A549 (cell line): ENCODE data around the gene FMNL3.

ENCODE experiments used
- CHD4 ChIP-seq: fragments of 200-600 bp; sonication (generic); IDR thresholded peaks from 2 replicates; pipeline ENCODE4 v1.6.1; 2016; ENCODE audit warnings: antibody characterized with exemption, mild to moderate bottlenecking, borderline replicate concordance
- HDAC2 ChIP-seq: fragments of 200-600 bp; sonication (generic); IDR thresholded peaks from 2 replicates; pipeline ENCODE4 v1.6.1; 2016
- MAFK ChIP-seq: fragments of 450-650 bp; IDR thresholded peaks from 2 replicates; pipeline ENCODE4 v1.6.1; 2014; ENCODE audit not compliant: partially characterized antibody
- PHF8 ChIP-seq: fragments of 200-600 bp; sonication (generic); IDR thresholded peaks from 2 replicates; pipeline ENCODE4 v1.6.1; 2016; ENCODE audit warnings: low read depth, mild to moderate bottlenecking, antibody characterized with exemption, moderate library complexity, borderline replicate concordance
- POLR2A ChIP-seq: IDR thresholded peaks from 2 replicates; pipeline ENCODE4 v1.6.1; 2012; ENCODE audit warnings: mild to moderate bottlenecking, low read length
- RAD21 ChIP-seq, 2 experiments: fragments of >200 bp in 1 of 2; sonication (Bioruptor Twin) in 1 of 2; formaldehyde crosslinking in 1 of 2; IDR thresholded peaks in 1 of 2; conservative IDR thresholded peaks in 1 of 2; 2 replicates in 1 of 2; 3 replicates in 1 of 2; pipeline ENCODE4 v1.6.1; 2012 to 2018; ENCODE audit warnings: inconsistent platforms in 1 of 2
- SMC3 ChIP-seq: fragments of >200 bp; sonication (Bioruptor Twin); formaldehyde crosslinking; IDR thresholded peaks from 3 replicates; pipeline ENCODE4 v1.6.1; 2018; ENCODE audit warnings: inconsistent platforms
- SREBF2 ChIP-seq: fragments of 450-650 bp; IDR thresholded peaks from 2 replicates; pipeline ENCODE4 v1.6.1; 2014; ENCODE audit warnings: mild to moderate bottlenecking, moderate library complexity
- TP53 ChIP-seq: fragments of 250-450 bp; sonication (Bioruptor Pico); IDR thresholded peaks from 2 replicates; pipeline ENCODE4 v1.5.0; 2021; ENCODE audit warnings: mild to moderate bottlenecking, moderate library complexity
- ZFP36 ChIP-seq: fragments of 450-650 bp; IDR thresholded peaks from 2 replicates; pipeline ENCODE4 v1.6.1; 2014; ENCODE audit warnings: borderline replicate concordance; ENCODE audit not compliant: partially characterized antibody
- TF ChIP-seq, protein P1 (sequence below): fragments of >200 bp; sonication (Bioruptor Twin); formaldehyde crosslinking; IDR thresholded peaks from 3 replicates; pipeline ENCODE4 v1.5.1; 2016
- TF ChIP-seq, protein P2 (sequence below): IDR thresholded peaks from 2 replicates; pipeline ENCODE4 v1.6.1; 2012
- TF ChIP-seq, protein P3 (sequence below): fragments of 450-650 bp; IDR thresholded peaks from 2 replicates; pipeline ENCODE4 v1.6.1; 2014; ENCODE audit warnings: antibody characterized with exemption
- TF ChIP-seq, protein P4 (sequence below): fragments of 200-600 bp; sonication (generic); IDR thresholded peaks from 2 replicates; pipeline ENCODE4 v1.6.1; 2016; ENCODE audit warnings: antibody characterized with exemption, mild to moderate bottlenecking, moderate library complexity

DNA sequence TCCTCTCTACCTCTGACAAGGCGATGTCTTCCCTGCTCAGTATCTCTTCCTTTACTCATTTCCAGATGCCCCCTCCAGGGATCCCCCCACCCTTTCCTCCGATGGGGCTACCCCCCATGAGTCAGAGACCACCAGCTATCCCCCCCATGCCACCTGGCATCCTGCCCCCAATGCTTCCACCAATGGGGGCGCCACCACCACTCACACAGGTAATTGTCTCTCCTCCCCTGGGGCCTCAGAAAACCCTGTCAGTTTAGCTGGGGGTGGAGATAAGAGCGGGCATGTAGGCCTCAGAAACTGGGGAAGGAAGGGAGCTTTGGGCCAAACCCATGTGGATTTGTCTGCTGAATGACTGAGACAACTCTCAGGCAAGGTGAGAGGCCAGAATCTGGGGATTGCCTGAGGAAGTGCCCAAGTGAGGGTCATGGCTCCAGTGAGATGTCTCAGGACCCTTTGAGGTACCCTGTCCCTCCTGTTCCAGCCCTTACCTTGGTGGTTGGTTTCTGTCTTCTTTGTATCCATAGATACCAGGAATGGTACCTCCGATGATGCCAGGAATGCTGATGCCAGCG is 75.8 kb downstream of the FMNL3 start:
- TF ChIP-seq, protein P1, sequence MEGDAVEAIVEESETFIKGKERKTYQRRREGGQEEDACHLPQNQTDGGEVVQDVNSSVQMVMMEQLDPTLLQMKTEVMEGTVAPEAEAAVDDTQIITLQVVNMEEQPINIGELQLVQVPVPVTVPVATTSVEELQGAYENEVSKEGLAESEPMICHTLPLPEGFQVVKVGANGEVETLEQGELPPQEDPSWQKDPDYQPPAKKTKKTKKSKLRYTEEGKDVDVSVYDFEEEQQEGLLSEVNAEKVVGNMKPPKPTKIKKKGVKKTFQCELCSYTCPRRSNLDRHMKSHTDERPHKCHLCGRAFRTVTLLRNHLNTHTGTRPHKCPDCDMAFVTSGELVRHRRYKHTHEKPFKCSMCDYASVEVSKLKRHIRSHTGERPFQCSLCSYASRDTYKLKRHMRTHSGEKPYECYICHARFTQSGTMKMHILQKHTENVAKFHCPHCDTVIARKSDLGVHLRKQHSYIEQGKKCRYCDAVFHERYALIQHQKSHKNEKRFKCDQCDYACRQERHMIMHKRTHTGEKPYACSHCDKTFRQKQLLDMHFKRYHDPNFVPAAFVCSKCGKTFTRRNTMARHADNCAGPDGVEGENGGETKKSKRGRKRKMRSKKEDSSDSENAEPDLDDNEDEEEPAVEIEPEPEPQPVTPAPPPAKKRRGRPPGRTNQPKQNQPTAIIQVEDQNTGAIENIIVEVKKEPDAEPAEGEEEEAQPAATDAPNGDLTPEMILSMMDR: no peak
- no peak for TF ChIP-seq CHD4
- TF ChIP-seq, protein P2, sequence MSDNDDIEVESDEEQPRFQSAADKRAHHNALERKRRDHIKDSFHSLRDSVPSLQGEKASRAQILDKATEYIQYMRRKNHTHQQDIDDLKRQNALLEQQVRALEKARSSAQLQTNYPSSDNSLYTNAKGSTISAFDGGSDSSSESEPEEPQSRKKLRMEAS: no peak
- no peak for TF ChIP-seq ZFP36
- no peak for TF ChIP-seq HDAC2
- TF ChIP-seq SREBF2: no peak
- no peak for TF ChIP-seq POLR2A
- TF ChIP-seq, protein P3, sequence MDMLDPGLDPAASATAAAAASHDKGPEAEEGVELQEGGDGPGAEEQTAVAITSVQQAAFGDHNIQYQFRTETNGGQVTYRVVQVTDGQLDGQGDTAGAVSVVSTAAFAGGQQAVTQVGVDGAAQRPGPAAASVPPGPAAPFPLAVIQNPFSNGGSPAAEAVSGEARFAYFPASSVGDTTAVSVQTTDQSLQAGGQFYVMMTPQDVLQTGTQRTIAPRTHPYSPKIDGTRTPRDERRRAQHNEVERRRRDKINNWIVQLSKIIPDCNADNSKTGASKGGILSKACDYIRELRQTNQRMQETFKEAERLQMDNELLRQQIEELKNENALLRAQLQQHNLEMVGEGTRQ: no peak
- no peak for TF ChIP-seq MAFK
- TF ChIP-seq SMC3: no peak
- no peak for TF ChIP-seq RAD21 (conservative IDR thresholded peaks at IDR 0.05 in 1 of 2, IDR thresholded peaks at IDR 0.05 in 1 of 2)
- TF ChIP-seq, protein P4, sequence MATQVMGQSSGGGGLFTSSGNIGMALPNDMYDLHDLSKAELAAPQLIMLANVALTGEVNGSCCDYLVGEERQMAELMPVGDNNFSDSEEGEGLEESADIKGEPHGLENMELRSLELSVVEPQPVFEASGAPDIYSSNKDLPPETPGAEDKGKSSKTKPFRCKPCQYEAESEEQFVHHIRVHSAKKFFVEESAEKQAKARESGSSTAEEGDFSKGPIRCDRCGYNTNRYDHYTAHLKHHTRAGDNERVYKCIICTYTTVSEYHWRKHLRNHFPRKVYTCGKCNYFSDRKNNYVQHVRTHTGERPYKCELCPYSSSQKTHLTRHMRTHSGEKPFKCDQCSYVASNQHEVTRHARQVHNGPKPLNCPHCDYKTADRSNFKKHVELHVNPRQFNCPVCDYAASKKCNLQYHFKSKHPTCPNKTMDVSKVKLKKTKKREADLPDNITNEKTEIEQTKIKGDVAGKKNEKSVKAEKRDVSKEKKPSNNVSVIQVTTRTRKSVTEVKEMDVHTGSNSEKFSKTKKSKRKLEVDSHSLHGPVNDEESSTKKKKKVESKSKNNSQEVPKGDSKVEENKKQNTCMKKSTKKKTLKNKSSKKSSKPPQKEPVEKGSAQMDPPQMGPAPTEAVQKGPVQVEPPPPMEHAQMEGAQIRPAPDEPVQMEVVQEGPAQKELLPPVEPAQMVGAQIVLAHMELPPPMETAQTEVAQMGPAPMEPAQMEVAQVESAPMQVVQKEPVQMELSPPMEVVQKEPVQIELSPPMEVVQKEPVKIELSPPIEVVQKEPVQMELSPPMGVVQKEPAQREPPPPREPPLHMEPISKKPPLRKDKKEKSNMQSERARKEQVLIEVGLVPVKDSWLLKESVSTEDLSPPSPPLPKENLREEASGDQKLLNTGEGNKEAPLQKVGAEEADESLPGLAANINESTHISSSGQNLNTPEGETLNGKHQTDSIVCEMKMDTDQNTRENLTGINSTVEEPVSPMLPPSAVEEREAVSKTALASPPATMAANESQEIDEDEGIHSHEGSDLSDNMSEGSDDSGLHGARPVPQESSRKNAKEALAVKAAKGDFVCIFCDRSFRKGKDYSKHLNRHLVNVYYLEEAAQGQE: no peak
- no peak for TF ChIP-seq TP53 (CRISPR knock-in tag)
- TF ChIP-seq PHF8: no peak
